H1 (cell line): Measurements from ENCODE around the gene MEGF11. TPM values are rescaled to one million over a fixed set of nuclear protein-coding genes. Genes with fewer than 3 reads are reported as not detected.

ENCODE experiments used
- BRCA1 ChIP-seq: IDR thresholded peaks from 2 replicates; pipeline ENCODE4 v1.6.1; 2012; ENCODE audit warnings: low read depth, low read length, improper control_type of control experiment
- CHD1 ChIP-seq: IDR thresholded peaks from 2 replicates; pipeline ENCODE4 v1.6.1; 2012; ENCODE audit warnings: low read depth, low read length, improper control_type of control experiment
- POLR2AphosphoS5 ChIP-seq: IDR thresholded peaks from 2 replicates; pipeline ENCODE4 v1.6.1; 2011; ENCODE audit warnings: low read depth, low read length
- POU5F1 ChIP-seq: IDR thresholded peaks from 2 replicates; pipeline ENCODE4 v1.6.1; 2011; ENCODE audit warnings: low read depth, mild to moderate bottlenecking, low read length, moderate library complexity
- polyA plus RNA-seq, 7 experiments: library from polyadenylated mRNA; depleted of rRNA in 3 of 7; stranded (reverse) in 5 of 7; unstranded in 2 of 7; fragments of >200 nt in 5 of 7; fragments of 200-250 nt in 2 of 7; gene quantifications; 1 replicate in 5 of 7; 2 replicates in 1 of 7; 4 replicates in 1 of 7; pipeline versions ENCODE4 v1.2.1 to v1.2.3, GENCODE V29; 2011 to 2013; ENCODE audit warnings: missing spikeins in 2 of 7, mixed read lengths in 2 of 7
- total RNA-seq: library from RNA; stranded (reverse); fragmentation: NEBNext Ultra II Directional; extraction: Animal tissue kit (Norgen Biotek cat#: 25700); gene quantifications from 2 replicates; pipeline ENCODE4 v1.2.1, GENCODE V29; 2021
- TF ChIP-seq, protein P1 (sequence below), 3 experiments: IDR thresholded peaks; 1 replicate in 2 of 3; 2 replicates in 1 of 3; pipeline versions ENCODE4 v1.5.1 to v1.6.1; 2011; ENCODE audit warnings: low read length in 3 of 3, mild to moderate bottlenecking in 3 of 3, inconsistent platforms in 2 of 3, low read depth in 1 of 3, moderate library complexity in 1 of 3; ENCODE audit not compliant: insufficient read depth in 1 of 3; ENCODE audit errors: control extremely low read depth in 1 of 3

Gene MEGF11
- total and polyA plus RNA-seq, 2 of the 8 experiments (the other 6 are each of a cell fraction or from before 2014, with no cell fraction given) = 4.4 to 4.8 TPM

DNA sequence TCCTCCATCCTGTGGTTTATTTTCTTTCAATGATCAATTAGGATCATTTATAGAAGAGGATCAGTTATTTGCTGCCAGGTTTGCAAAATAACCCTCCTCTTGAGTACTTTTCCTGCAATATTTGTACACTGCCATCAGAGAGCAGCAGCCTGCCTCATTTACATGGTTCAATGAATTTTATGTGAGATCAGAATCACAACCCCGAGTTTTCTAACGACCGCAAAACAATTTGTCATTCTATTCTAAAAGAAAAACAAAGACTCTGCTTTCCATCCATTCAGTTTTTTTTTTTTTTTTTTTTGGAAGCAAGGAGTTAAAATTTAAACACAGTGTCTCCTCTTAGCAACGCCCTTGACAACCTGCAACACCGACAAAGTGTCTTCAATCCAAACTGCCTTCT lies 237.4 kb downstream of the MEGF11 start (continued):
- TF ChIP-seq BRCA1 (no peak), POU5F1 (no peak), POLR2AphosphoS5 (no peak), CHD1 (no peak)
- TF ChIP-seq, protein P1, sequence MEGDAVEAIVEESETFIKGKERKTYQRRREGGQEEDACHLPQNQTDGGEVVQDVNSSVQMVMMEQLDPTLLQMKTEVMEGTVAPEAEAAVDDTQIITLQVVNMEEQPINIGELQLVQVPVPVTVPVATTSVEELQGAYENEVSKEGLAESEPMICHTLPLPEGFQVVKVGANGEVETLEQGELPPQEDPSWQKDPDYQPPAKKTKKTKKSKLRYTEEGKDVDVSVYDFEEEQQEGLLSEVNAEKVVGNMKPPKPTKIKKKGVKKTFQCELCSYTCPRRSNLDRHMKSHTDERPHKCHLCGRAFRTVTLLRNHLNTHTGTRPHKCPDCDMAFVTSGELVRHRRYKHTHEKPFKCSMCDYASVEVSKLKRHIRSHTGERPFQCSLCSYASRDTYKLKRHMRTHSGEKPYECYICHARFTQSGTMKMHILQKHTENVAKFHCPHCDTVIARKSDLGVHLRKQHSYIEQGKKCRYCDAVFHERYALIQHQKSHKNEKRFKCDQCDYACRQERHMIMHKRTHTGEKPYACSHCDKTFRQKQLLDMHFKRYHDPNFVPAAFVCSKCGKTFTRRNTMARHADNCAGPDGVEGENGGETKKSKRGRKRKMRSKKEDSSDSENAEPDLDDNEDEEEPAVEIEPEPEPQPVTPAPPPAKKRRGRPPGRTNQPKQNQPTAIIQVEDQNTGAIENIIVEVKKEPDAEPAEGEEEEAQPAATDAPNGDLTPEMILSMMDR (IDR thresholded peaks at IDR 0.05; ENCODE audit: control extremely low read depth in 1 of 3, insufficient read depth in 1 of 3, low read depth in 1 of 3, low read length in 3 of 3) = no peak
